IMR-90 (cell line): ENCODE measurements around the gene GRM4. TPM values are rescaled to one million over a fixed set of nuclear protein-coding genes. Genes with fewer than 3 reads are reported as not detected.

Experiments
- ATAC-seq: fragments of 200-7000 bp; cut with Tn5 transposase; 2 replicates; pipeline ENCODE4 v1.9.1; 2020; ENCODE audit warnings: low read depth, mild to moderate bottlenecking, moderate library complexity
- BruUV-seq: library from RNA; stranded (reverse); fragments of 400-500 nt; replicated peaks from 2 replicates; lab custom pipeline; 2021; lab: Mats Ljungman, UMichigan
- CTCF ChIA-PET: fragments of 300-600 bp; formaldehyde crosslinking; extraction: SDS; loops from one replicate; lab custom pipeline; 2021; ENCODE audit warnings: antibody characterized with exemption; lab: Yijun Ruan, JAX
- POLR2A ChIA-PET: fragments of 300-600 bp; sonication (Branson Sonifier 250); formaldehyde crosslinking; loops from one replicate; lab custom pipeline; 2022; ENCODE audit warnings: antibody characterized with exemption; ENCODE audit not compliant: unreplicated experiment; lab: Charles Lee
- DNase-seq: peaks from one replicate; pipeline ENCODE4 v3.0.0; 2013
- H2AFZ ChIP-seq: replicated peaks from 2 replicates; pipeline ENCODE3; 2013; ENCODE audit warnings: low read length, mild to moderate bottlenecking; ENCODE audit not compliant: poor library complexity
- H2AK5ac ChIP-seq: 2 replicates; pipeline ENCODE4 v1.6.1; 2013; ENCODE audit warnings: low read depth, low read length, inconsistent platforms
- H2AK9ac ChIP-seq: replicated peaks from 2 replicates; pipeline ENCODE3; 2013; ENCODE audit warnings: mild to moderate bottlenecking, low read depth, low read length, moderate library complexity; ENCODE audit not compliant: poor library complexity
- H2BK120ac ChIP-seq: 2 replicates; pipeline ENCODE4 v1.6.1; 2013; ENCODE audit warnings: low read depth, low read length, inconsistent platforms
- H2BK15ac ChIP-seq: 3 replicates; pipeline ENCODE4 v1.6.1; 2013; ENCODE audit warnings: low read depth, low read length, inconsistent platforms
- H2BK20ac ChIP-seq: 2 replicates; pipeline ENCODE4 v1.6.1; 2013; ENCODE audit warnings: low read depth, mild to moderate bottlenecking, inconsistent platforms, low read length, moderate library complexity
- H2BK5ac ChIP-seq: 2 replicates; pipeline ENCODE4 v1.6.1; 2013; ENCODE audit warnings: mild to moderate bottlenecking, low read depth, low read length, inconsistent platforms; ENCODE audit not compliant: poor library complexity, severe bottlenecking
- H3K14ac ChIP-seq: replicated peaks from 2 replicates; pipeline ENCODE4 v1.6.1; 2013; ENCODE audit warnings: low read depth, low read length, inconsistent platforms
- H3K18ac ChIP-seq: 2 replicates; pipeline ENCODE4 v1.6.1; 2013; ENCODE audit warnings: low read depth, low read length, control low read depth
- H3K23ac ChIP-seq: 2 replicates; pipeline ENCODE4 v1.6.1; 2013; ENCODE audit warnings: low read depth, low read length, inconsistent platforms
- H3K27ac ChIP-seq: 2 replicates; pipeline ENCODE4 v1.5.1; 2013; ENCODE audit warnings: mild to moderate bottlenecking, control low read depth, low read length; ENCODE audit not compliant: insufficient read depth
- H3K27me3 ChIP-seq: 2 replicates; pipeline ENCODE4 v1.6.1; 2013; ENCODE audit warnings: low read length; ENCODE audit not compliant: control insufficient read depth, insufficient read depth
- H3K36me3 ChIP-seq: 2 replicates; pipeline ENCODE4 v1.6.1; 2013; ENCODE audit warnings: low read length, mixed read lengths; ENCODE audit not compliant: control insufficient read depth, insufficient read depth
- H3K4ac ChIP-seq: 2 replicates; pipeline ENCODE4 v1.6.1; 2013; ENCODE audit warnings: low read depth, low read length, inconsistent platforms
- H3K4me1 ChIP-seq: 2 replicates; pipeline ENCODE4 v1.6.1; 2013; ENCODE audit warnings: low read length, mixed read lengths; ENCODE audit not compliant: control insufficient read depth, insufficient read depth
- H3K4me2 ChIP-seq: 2 replicates; pipeline ENCODE4 v1.6.1; 2013; ENCODE audit warnings: low read depth, mild to moderate bottlenecking, control low read depth, low read length, moderate library complexity
- H3K4me3 ChIP-seq: 2 replicates; pipeline ENCODE4 v1.5.1; 2013; ENCODE audit warnings: low read depth, mild to moderate bottlenecking, control low read depth, low read length, moderate library complexity; ENCODE audit not compliant: insufficient read depth
- H3K56ac ChIP-seq: 2 replicates; pipeline ENCODE4 v1.6.1; 2013; ENCODE audit warnings: low read length, inconsistent platforms; ENCODE audit not compliant: insufficient read depth; ENCODE audit errors: extremely low read depth
- H3K79me1 ChIP-seq, 2 experiments: 2 replicates each; pipeline ENCODE4 v1.6.1; 2013; ENCODE audit warnings: low read length in 2 of 2, inconsistent platforms in 1 of 2, low read depth in 1 of 2
- H3K9ac ChIP-seq: 2 replicates; pipeline ENCODE4 v1.6.1; 2013; ENCODE audit warnings: low read depth, low read length, control low read depth
- H3K9me1 ChIP-seq: 2 replicates; pipeline ENCODE4 v1.6.1; 2013; ENCODE audit warnings: low read length, inconsistent platforms; ENCODE audit not compliant: insufficient read depth
- H3K9me3 ChIP-seq: 2 replicates; pipeline ENCODE4 v1.6.1; 2013; ENCODE audit warnings: low read length; ENCODE audit not compliant: control insufficient read depth, insufficient read depth
- H4K20me1 ChIP-seq: 2 replicates; pipeline ENCODE4 v1.6.1; 2013; ENCODE audit warnings: low read length, inconsistent platforms; ENCODE audit not compliant: insufficient read depth
- H4K5ac ChIP-seq: 2 replicates; pipeline ENCODE4 v1.6.1; 2013; ENCODE audit warnings: mild to moderate bottlenecking, low read depth, low read length, control low read depth
- H4K8ac ChIP-seq, 2 experiments: 2 replicates each; pipeline ENCODE4 v1.6.1; 2013; ENCODE audit warnings: low read depth in 2 of 2, low read length in 2 of 2, control low read depth in 1 of 2, inconsistent platforms in 1 of 2
- H4K91ac ChIP-seq: 2 replicates; pipeline ENCODE4 v1.6.1; 2013; ENCODE audit warnings: low read depth, low read length, inconsistent platforms; ENCODE audit not compliant: insufficient read depth
- ELK1 ChIP-seq: fragments of 150-350 bp; IDR thresholded peaks from 2 replicates; pipeline ENCODE4 v1.6.1; 2016; ENCODE audit warnings: low read depth, mild to moderate bottlenecking, low read length, moderate library complexity, borderline replicate concordance
- WGBS, 2 experiments: methylation state at CpG; one replicate each; pipeline versions ENCODE4 v1.1.5 to v1.1.7; 2013; ENCODE audit warnings: missing lambda C conversion rate in 2 of 2; ENCODE audit not compliant: insufficient read length in 1 of 2; ENCODE audit errors: extremely low coverage in 2 of 2; 5-methylcytosine and 5-hydroxymethylcytosine counted together
- dilution Hi-C: fragments of 300-500 bp; cut with HindIII; formaldehyde crosslinking; loops from one replicate; pipeline ENCODE4 v1.14.3; 2018; ENCODE audit warnings: low sequenced_read_pairs; ENCODE audit not compliant: unreplicated experiment
- in situ Hi-C: fragments of 300-500 bp; cut with MboI; formaldehyde crosslinking; loops from 3 replicates; pipeline ENCODE4 v1.14.3; 2019; ENCODE audit warnings: low sequenced_read_pairs, inconsistent platforms, mixed read lengths
- intact Hi-C: fragments of 100-400 bp; cut with micrococcal nuclease; formaldehyde crosslinking; loops from 2 replicates; pipeline ENCODE4 v1.10.0; 2022
- polyA plus RNA-seq, 3 experiments: library from polyadenylated mRNA; depleted of rRNA; stranded (reverse); fragments of >200 nt; gene quantifications; 2 replicates each; pipeline ENCODE4 v1.2.3, GENCODE V29; 2012; ENCODE audit warnings: low replicate concordance in 1 of 3
- total RNA-seq: library from RNA; depleted of rRNA; stranded (reverse); fragments of >200 nt; gene quantifications from 2 replicates; pipeline ENCODE4 v1.2.3, GENCODE V29; 2012

The GRM4 gene
- total and polyA plus RNA-seq, 2 of the 4 experiments (the other 2 are of a cell fraction): 0.02 TPM; not detected in 1

- no peak overlapping the region for H2AFZ ChIP-seq
- dilution Hi-C loops: no loop called here
- no peak overlapping the region for H2BK120ac ChIP-seq
- H3K4me1 ChIP-seq: no peaks in the 10 kb centered on the region
- H3K56ac ChIP-seq: no peak overlapping the region
- POLR2A ChIA-PET: no interaction called here
- DNase-seq (no peak), ATAC-seq (no peak)
- H3K9ac ChIP-seq: no peak overlapping the region
- H3K4me3 ChIP-seq: no peak overlapping the region
- in situ Hi-C loops: no loop called here
- H2BK15ac ChIP-seq: no peak overlapping the region
- H4K91ac ChIP-seq: no peak overlapping the region
- intact Hi-C loops: no loop called here
- H3K9me3 ChIP-seq: no peaks in the 10 kb centered on the region
- TF ChIP-seq ELK1: no peak
- CTCF ChIA-PET: interaction anchor here (1.2 kb wide), 1 partner anchor 217 kb away, joined by 3 read pairs; no protein-coding TSS in a partner anchor
- no peak overlapping the region for H3K14ac ChIP-seq
- no peak overlapping the region for H4K8ac ChIP-seq
- no TSS peak for BruUV-seq
- 80% methylated on average over 8 of the region's 13 CpGs; no CpG with 5 or more reads in 1 of the 2 experiments for WGBS, 2 experiments
- no peak overlapping the region for H3K4ac ChIP-seq
- no peak overlapping the region for H3K18ac ChIP-seq
- no peak overlapping the region for H2BK5ac ChIP-seq
- H4K20me1 ChIP-seq: no peaks in the 10 kb centered on the region
- no peak overlapping the region for H3K27ac ChIP-seq
- H3K4me2 ChIP-seq: no peak overlapping the region
- H3K23ac ChIP-seq: no peak overlapping the region
- H3K79me1 ChIP-seq: no peaks in the 10 kb centered on the region
- H2AK5ac ChIP-seq: no peak overlapping the region
- no peaks in the 10 kb centered on the region for H3K36me3 ChIP-seq
- no peak overlapping the region for H2BK20ac ChIP-seq
- H3K9me1 ChIP-seq: no peaks in the 10 kb centered on the region
- H4K5ac ChIP-seq: no peak overlapping the region
- H3K27me3 ChIP-seq: peaks cover 33% of the 10 kb centered on the region
- H2AK9ac ChIP-seq: peak overlapping the region; percentile 55
These were observed 158.3 kb downstream of the GRM4 start for GRCh38 chr6:33987531-33988021.
